ENCODE data around the gene KL.

KL gene

GRCh38 chr13:32988608-32989289 is 27.5 kb upstream of the KL start:
- TF ChIP-seq, protein P1, sequence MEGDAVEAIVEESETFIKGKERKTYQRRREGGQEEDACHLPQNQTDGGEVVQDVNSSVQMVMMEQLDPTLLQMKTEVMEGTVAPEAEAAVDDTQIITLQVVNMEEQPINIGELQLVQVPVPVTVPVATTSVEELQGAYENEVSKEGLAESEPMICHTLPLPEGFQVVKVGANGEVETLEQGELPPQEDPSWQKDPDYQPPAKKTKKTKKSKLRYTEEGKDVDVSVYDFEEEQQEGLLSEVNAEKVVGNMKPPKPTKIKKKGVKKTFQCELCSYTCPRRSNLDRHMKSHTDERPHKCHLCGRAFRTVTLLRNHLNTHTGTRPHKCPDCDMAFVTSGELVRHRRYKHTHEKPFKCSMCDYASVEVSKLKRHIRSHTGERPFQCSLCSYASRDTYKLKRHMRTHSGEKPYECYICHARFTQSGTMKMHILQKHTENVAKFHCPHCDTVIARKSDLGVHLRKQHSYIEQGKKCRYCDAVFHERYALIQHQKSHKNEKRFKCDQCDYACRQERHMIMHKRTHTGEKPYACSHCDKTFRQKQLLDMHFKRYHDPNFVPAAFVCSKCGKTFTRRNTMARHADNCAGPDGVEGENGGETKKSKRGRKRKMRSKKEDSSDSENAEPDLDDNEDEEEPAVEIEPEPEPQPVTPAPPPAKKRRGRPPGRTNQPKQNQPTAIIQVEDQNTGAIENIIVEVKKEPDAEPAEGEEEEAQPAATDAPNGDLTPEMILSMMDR (IDR thresholded peaks at IDR 0.05; ENCODE audit: low read length, missing control alignments): no peak
- no peak for DNase-seq (ENCODE audit: low read depth)
- no peak overlapping the region for H3K4me3 ChIP-seq (replicated peaks; ENCODE audit: low read depth, low read length)

DNA sequence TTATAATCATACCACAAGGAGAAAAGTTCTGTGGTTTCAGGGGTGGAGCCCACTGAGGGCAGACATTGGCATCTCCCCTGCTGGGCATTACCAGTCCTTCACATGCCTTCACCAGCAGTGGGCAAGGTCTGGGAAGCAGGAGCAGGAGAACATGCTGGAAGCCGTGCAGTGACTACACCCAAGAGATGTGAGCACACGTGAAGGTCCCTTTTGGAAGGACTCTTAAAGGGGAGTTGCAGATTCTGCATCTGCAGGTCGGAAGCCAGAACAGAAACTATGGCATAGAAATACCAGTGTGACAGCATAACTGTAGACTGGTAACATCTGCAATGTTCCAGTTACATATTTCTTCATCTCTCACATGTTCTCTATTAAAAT is 26.9 kb upstream of the KL start:
- TF ChIP-seq, protein P1 (IDR thresholded peaks at IDR 0.05; ENCODE audit: low read length, missing control alignments): no peak
- H3K4me3 ChIP-seq (replicated peaks; ENCODE audit: low read depth, low read length): no peak overlapping the region
- no peak for DNase-seq (ENCODE audit: low read depth)

DNA sequence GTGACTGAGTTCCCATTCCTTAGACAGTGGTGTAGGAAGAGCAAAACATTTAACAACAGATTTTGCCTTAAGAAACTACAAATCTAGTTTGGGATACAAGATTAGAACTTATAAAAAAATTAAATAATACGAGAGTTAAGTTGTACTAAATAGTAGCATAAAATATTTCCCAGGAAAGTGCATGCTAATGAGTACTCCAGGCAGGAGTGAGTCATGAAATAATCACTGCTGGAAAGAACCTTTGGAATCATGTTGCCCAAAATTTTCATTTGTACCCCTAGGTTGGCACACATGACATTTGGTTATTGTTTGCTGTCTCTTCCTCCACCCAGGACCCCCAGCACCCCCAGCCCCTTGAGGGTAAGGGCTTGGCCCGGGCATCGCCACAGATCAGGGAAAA is 26.3 kb upstream of the KL start:
- TF ChIP-seq, protein P1 (IDR thresholded peaks at IDR 0.05; ENCODE audit: low read length, missing control alignments): no peak
- H3K4me3 ChIP-seq (replicated peaks; ENCODE audit: low read depth, low read length): no peak overlapping the region
- DNase-seq (ENCODE audit: low read depth): no peak

DNA sequence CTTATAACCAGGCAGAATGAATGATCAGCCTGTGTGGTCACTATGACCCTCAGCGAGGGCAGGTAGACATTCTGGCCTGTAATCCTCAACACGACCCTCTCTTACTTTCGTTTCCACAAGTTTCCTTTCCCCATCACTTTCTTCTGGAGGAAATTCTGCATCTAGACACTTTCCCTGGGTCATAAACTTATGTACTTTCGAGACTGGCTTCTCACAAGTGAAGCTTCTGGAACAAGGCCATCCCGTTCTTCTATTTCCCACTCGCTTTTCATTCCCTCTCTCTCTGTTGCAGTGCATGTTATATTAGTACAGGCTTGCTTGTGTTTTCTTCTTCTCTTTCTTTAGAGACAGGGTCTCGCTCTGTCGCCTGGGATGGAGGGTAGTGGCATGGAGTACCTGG is 23.1 kb upstream of the KL start:
- H3K4me3 ChIP-seq (replicated peaks; ENCODE audit: low read depth, low read length): no peak overlapping the region
- no peak for DNase-seq (ENCODE audit: low read depth)
- TF ChIP-seq, protein P1 (IDR thresholded peaks at IDR 0.05; ENCODE audit: low read length, missing control alignments): no peak

GRCh38 chr13:32997399-32997798 is 18.8 kb upstream of the KL start:
- no peak for DNase-seq (ENCODE audit: low read depth)
- no peak overlapping the region for H3K4me3 ChIP-seq (replicated peaks; ENCODE audit: low read depth, low read length)
- TF ChIP-seq, protein P1 (IDR thresholded peaks at IDR 0.05; ENCODE audit: low read length, missing control alignments): no peak

DNA sequence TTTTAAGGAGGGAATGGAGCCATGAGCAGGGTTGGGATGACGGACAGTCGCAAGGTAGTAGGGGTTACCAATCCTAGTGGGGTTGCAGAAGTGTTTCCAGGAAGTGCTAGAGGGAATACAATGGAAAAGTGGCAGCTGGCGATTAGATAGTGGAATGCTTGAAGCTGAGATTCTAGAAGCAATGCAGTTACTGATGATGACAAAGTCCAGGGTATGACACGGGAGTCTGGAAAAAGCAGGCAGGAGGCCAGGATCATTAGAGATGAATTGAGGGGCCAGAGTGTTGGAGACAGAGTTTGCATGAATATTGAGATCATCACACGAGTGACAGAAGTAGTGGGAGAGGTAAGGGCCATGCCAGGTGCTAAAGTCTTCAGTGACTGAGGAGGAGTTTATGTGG is 17.3 kb upstream of the KL start:
- TF ChIP-seq, protein P1 (IDR thresholded peaks at IDR 0.05; ENCODE audit: low read length, missing control alignments): no peak
- no peak overlapping the region for H3K4me3 ChIP-seq (replicated peaks; ENCODE audit: low read depth, low read length)
- DNase-seq (ENCODE audit: low read depth): no peak

- DNase-seq (ENCODE audit: low read depth): no peak
- TF ChIP-seq, protein P1 (IDR thresholded peaks at IDR 0.05; ENCODE audit: low read length, missing control alignments): no peak
- H3K4me3 ChIP-seq (replicated peaks; ENCODE audit: low read depth, low read length): no peak overlapping the region
These were observed 15.9 kb upstream of the KL start for GRCh38 chr13:33000365-33000764.
